GM21529 (cell line): ENCODE measurements around the gene GRID1.

Experiments used
- ATAC-seq: cut with Tn5 transposase; IDR thresholded peaks from one replicate; pipeline ENCODE4 v1.9.1; 2021; ENCODE audit not compliant: unreplicated experiment

Gene GRID1

GRCh38 chr10:85791818-85792532 lies 574.6 kb downstream of the GRID1 start:
- no peak for ATAC-seq

- ATAC-seq: no peak
Measured at GRCh38 chr10:85789982-85790789, 576.4 kb downstream of the GRID1 start.

GRCh38 chr10:85789125-85789524 lies 577.5 kb downstream of the GRID1 start:
- ATAC-seq: no peak

- no peak for ATAC-seq
Measured at GRCh38 chr10:85788570-85788969, 578.0 kb downstream of the GRID1 start.

- no peak for ATAC-seq
Measured at GRCh38 chr10:85787881-85788280, 578.7 kb downstream of the GRID1 start.

- ATAC-seq: no peak
Measured at GRCh38 chr10:85787393-85787792, 579.2 kb downstream of the GRID1 start.

GRCh38 chr10:85786401-85786899 lies 580.1 kb downstream of the GRID1 start:
- ATAC-seq: no peak

- ATAC-seq: no peak
Measured at GRCh38 chr10:85784792-85785191, 581.8 kb downstream of the GRID1 start.

- no peak for ATAC-seq
Measured at GRCh38 chr10:85781404-85781803, 585.2 kb downstream of the GRID1 start.

- no peak for ATAC-seq
Measured at GRCh38 chr10:85778074-85778473, 588.5 kb downstream of the GRID1 start.

- no peak for ATAC-seq
Measured at GRCh38 chr10:85767891-85768290, 598.7 kb downstream of the GRID1 start.

- no peak for ATAC-seq
Measured at GRCh38 chr10:85764108-85764507, 602.5 kb downstream of the GRID1 start.

GRCh38 chr10:85761906-85762445 lies 604.6 kb downstream of the GRID1 start:
- no peak for ATAC-seq

- ATAC-seq: peak; percentile 92
Measured at GRCh38 chr10:85741626-85742300, 624.8 kb downstream of the GRID1 start.

- no peak for ATAC-seq
Measured at GRCh38 chr10:85735997-85736396, 630.6 kb downstream of the GRID1 start.

GRCh38 chr10:85734791-85735190 lies 631.8 kb downstream of the GRID1 start:
- no peak for ATAC-seq

GRCh38 chr10:85724215-85724614 lies 642.4 kb downstream of the GRID1 start:
- no peak for ATAC-seq

GRCh38 chr10:85720931-85721590 lies 645.5 kb downstream of the GRID1 start:
- ATAC-seq: no peak

- no peak for ATAC-seq
Measured at GRCh38 chr10:85719408-85719807, 647.2 kb downstream of the GRID1 start.

- no peak for ATAC-seq
Measured at GRCh38 chr10:85713885-85714284, 652.7 kb downstream of the GRID1 start.

GRCh38 chr10:85702768-85703167 lies 663.8 kb downstream of the GRID1 start:
- ATAC-seq: no peak
